T-helper 22 cell (primary cell): ENCODE measurements around the gene KCNN3.
"Not testable (repeated sequence)": the region's sequence is repeated elsewhere in the genome, so short reads cannot be mapped to it uniquely, and the experiment has no call there.

Experiments used
- DNase-seq: peaks from one replicate; pipeline ENCODE4 v3.0.0-alpha.2; 2020; ENCODE audit warnings: low read depth

KCNN3 gene

DNA sequence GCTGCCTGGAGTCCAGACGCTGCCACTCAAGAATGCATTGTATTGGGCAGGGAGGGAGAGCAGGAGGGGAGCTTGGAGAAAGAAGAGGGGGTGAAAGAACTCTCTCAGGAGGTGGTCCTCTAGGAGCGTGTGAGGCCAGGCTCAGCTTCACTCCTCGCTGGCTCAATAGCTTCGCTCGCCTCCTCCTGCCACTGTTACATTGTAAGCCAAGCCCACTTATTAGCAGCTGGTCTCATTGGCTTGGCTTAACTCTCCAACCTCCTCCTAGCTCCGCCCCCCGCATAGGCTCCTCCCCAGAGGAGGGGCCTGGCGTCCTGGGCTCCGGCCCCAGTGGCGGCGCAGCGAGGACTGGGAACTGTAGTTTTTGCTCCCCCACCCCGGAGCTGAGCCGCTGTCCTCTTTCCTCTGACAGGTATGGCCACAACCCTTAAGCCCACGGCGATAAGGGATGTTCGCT is at the start of gene KCNN3:
Gene KCNN3, minus strand, starts transcription at position 167 of the 457 bp plus-strand sequence. CDS start 317 bp downstream, outside the sequence.
- DNase-seq = peak; percentile 64

GRCh38 chr1:154913273-154913672 is 43.2 kb upstream of the KCNN3 start:
- DNase-seq = no peak

DNA sequence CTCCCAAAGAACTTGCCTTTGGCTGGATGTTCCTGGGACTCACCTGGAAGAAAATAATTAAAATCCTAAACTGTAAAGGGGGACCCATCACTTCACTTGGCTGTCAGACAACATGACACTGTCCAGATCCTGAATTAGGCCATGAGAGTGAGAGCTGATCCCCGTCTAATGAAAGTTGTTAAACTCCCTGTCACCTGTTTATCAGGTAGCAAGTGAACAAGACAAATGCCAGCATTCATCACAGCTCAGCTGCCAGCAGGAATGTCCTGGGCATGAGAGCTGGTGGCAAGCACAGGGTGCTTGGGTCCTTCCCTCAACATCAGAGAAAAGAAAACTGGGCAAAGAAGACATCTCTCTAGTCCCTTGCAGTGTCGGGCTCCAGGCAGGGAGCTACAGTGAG is 42.7 kb upstream of the KCNN3 start:
- DNase-seq = no peak

DNA sequence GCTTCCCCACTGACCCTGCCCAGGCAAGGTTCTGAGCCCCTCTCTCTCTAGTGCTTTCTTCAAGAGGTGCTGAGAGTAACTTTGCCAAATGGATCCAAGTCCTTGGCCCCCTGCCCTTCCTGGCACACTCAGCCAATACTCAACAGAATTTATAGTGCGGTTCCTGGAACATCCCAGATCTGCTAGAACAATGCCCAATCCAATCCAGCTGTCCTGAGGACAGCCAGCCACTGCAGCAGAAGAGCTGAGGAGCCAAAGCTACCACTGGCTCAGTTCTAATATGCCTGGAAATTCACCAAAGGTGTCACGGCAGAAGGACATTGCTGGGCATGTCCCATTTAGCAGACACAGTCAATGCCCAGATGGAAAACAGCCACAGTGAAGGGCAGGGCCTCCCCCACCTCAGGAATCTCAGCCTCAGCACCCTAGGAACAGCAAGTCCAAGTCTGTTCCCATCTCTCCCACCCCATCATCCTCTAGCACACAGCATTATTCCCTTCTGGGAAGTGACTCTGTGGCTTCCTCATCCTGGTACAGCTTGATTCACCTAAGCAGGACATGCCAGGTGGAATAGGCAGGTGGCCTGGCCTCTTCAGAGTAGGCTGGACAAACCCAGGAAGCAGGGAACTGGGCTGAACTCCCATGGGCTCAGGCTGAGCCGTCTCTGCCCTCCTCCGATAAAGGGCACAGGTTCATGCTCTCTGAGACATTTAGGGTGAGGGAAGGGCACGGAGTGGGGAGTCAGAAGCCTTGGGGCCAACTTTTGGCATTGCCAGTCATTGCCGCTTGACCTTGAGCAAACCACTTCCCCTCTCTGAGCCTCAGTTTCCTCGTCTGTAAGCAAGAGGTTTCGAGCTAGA is 41.8 kb upstream of the KCNN3 start:
- no peak for DNase-seq

GRCh38 chr1:154910851-154911250 is 40.8 kb upstream of the KCNN3 start:
- no peak for DNase-seq

GRCh38 chr1:154908937-154909336 is 38.9 kb upstream of the KCNN3 start:
- DNase-seq = no peak

DNA sequence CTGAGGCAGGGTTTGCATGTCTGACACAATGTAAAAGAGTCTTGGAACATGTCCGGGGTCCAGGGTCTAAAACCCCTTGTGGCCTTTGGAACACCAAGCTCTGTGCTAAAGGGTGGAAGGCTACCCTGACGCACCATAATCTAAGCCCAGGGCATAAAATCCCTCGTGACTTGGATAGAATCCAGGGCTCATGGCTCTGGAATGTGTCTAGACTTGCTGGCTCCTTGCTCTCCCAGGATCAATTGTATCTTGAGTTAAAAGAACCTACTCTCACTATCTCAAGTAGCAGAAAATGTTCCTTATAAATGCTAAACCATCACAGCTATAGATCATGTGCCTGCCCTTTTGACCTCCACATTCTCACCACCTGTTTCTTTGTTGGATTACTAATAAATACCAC is 38.0 kb upstream of the KCNN3 start:
- not testable (repeated sequence) for DNase-seq

DNA sequence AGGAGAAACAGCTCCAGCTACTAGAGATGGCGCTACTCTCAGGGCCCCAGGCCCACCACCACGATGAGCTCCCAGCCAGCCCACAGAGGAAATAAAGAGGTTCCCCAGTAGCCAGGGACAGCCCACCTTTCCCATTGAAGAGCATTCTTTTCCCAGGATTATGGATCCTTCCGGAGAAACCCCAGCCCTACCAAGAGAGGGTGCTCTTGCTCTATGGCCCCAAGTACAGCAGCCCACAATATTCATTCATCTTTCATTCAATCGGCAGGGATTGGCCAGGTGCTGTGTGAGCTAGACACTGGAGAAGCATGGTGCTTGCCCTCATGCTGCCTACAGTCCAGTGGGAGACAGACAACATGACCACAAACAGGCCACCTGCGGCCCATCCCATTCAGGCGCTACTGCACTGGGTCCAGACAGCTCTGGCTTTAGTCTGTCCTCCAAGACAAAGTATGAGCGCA is 36.6 kb upstream of the KCNN3 start:
- no peak for DNase-seq

DNA sequence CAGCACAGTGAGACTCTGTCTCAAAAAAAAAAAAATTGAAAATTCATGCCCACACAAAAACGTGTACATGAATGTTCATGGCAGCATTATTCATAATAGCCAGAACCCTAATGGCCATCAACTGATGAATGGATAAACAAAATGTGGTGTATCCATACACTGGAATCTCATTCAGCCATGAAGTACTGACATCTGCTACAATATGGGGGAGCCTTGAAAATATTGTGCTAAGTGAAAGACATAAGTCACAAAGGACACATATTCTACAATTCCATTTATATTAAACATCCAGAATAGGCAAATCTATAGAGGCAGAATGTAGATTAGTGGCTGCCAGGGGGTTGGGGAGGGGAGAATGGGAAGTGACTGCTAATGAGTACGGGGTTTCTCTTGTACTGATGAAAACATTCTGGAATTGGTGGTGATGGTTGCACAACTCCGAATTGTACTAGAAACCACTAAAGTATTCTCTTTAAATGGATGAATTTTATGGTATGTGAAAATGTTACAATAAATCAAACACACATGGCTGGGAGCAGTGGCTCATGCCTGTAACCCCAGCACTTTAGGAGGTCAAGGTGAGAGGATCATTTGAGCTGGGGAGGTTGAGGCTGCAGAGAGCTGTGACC is 33.0 kb upstream of the KCNN3 start:
- no peak for DNase-seq

DNA sequence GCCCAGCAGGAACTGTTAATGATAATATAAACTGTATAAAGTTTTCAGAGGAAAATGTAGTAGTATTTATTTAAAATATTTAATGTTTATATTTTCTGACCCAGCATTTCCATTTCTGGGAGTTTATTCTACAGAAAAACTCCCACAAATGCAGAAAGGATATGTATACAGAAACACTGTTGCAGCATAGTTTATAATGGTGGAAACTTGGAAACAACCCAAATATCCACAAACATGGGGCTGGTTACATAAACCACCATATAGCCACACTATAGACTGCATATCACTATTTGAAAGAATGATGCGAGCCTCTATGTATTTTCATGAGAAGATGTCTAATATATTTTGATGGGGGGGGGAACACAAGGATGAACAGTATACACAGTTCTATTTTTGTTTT is 31.5 kb upstream of the KCNN3 start:
- no peak for DNase-seq

- no peak for DNase-seq
Measured at GRCh38 chr1:154899041-154899440, 29.0 kb upstream of the KCNN3 start.

DNA sequence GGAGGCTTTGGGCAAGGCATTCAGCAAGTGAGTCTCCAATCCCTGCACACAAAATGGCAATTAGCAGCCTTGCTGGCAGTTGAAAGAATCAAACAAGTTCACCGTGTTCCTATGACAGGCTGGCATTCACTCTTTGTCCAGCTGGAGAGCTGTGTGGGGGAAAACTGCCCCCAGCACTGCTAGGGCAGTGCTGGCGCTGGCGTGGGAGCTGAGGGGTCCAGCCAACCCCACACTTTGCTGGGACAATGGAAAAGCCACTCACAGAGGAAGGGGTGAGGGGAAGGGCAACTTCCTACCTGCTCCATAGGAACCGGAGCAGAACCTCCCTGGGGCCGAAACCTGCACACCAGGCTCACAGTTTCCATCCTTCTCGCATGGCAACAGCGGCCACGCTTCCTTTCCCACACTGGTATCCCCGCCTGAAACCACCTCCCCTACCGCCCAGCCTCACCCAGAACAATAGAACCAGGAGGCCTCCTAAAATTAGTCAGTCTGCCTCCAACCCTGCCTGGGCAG is 26.7 kb upstream of the KCNN3 start:
- DNase-seq = no peak

- no peak for DNase-seq
Measured at GRCh38 chr1:154895798-154896197, 25.7 kb upstream of the KCNN3 start.

GRCh38 chr1:154891452-154891851 is 21.4 kb upstream of the KCNN3 start:
- DNase-seq = no peak

GRCh38 chr1:154888757-154889156 is 18.7 kb upstream of the KCNN3 start:
- DNase-seq = no peak

DNA sequence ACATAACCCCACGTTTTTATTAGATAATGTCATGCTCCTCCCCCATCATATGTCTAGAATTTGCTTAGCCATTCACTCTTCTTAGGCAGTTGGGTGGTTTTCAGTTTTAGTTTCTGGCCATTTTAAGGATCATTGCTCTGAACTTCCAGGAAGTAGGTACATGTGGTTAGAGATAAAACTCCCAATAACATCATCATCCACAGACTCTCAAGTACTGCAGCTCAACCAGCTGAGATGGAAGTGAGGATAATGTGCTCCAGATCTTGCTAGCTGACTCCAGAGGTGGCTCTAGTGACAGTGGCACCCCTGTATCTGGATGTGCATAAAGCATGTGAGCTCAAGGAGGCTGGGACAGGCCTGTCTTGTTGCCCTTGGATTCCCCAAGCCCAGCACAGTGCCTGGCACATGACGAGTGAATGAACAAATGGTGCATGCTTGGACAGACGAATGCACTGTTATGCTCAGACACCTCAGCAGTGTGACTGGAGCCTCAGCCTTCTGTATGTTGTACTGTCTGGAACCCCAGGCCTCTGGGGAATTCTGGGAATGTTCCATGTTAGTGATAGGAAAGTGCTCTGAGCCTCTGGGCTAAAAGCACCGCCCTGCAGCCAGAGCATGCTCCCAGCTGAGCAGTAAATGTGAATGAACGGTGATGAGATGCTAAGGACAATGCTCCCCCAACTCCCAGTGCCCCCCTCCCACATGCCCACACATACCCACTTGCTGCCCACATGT is 16.4 kb upstream of the KCNN3 start:
- no peak for DNase-seq

- DNase-seq = no peak
Measured at GRCh38 chr1:154884869-154885701, 15.0 kb upstream of the KCNN3 start.

DNA sequence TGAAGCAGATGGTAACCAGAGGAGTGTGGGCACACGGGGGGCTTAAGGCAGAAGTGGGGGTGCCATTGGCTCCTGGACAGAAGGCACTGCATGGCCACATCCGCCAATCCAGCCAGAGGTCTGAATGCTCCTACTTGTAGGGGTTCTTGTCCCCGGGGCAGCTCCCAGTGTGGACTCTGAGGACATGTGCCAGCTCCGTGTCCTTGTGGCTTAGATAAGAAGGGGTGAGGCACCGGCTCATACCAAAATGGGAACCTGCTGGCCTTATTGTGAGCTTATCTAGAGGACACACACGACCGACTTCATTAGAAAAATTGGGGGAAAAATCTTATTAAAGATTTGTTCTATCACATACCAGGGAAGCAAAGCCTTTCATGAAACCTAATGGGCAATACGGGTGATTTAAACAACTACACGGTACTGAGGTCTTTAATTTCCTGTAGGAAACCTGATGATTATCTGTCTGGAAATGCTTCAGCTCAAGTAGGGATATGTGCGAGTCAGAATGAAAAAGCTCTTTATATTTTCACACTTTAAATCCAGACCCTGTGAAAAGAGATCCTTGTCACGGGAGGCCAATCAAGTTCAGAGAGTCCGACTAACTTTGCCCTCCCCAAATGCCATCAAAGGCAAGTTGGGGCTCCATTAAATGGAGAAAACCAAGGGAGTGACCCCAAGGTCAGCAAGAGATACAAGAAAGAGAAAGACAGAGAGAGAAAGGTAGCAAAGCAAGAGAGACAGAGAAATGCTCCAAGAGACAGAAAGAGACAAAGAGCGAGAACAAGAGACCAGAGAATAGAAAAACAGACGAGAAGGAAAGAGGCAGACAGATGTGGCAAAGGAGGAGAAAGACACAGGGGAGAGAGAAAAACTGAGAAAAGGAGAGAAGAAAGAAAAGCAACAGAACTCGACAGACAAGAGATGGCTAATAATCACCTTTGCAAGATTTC is 14.1 kb upstream of the KCNN3 start:
- no peak for DNase-seq

DNA sequence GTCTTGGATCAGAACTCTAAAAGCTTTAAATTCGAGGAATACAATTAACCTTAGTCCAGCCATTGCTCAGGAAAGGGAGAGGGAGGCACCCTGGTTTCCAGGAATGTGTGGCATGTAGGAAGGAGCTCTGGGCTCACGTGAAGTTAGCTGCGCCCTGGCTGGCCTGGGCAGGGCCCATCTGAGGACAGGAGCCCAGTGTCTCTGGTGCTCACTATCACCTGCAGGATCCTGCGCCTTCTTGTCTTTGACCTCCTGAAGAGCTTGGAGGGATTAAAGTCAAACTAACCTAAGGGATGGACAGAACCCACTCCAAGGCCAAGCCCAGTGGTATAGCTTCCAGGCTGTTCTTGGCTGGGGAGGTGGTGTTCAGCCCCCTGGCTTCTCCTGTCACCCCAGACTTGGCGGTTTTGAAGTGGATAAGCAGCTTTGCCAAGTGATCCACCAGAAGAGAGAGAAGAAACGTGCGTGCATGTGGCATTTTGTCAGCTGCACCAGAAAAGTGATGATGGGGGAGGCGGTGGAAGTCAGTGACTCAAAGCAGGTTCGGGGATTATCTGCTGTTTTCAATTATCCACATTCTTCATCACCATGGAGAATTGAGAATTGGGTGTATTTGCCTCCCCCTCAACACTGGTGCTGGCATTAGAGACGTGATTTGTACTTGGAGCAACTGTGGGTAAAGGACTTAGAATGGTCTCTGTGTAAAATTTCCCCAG is 11.9 kb upstream of the KCNN3 start:
- no peak for DNase-seq

DNA sequence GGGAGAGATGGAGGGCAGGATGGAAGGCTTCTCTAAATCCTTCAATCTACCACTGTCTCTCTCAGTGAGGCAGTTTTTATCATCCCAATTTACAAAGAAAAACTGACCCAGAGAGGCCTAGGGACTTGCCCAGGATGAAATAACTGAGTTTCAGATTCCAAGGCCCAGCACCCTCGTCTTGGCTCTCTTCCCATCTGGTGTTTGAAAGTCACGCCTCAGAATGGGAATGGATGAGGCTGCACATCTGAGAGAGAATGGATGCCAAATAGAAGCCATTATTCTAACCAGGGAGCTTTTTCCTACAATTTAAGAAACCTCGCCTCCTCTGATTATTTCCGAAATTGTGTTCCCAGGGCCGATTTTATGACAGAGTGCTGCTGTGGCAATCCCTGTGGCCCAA is 10.6 kb upstream of the KCNN3 start:
- no peak for DNase-seq
